WTC11 (cell line): ENCODE measurements around the gene C1orf115.

ENCODE experiments used
- CTCF ChIP-seq: fragments of 200-600 bp; IDR thresholded peaks from 2 replicates; pipeline ENCODE4 v1.8.0; 2022; ENCODE audit warnings: antibody characterized with exemption
- MAX ChIP-seq: sonication (generic); formaldehyde crosslinking; IDR thresholded peaks from 2 replicates; pipeline ENCODE4 v1.8.0; 2022; ENCODE audit warnings: mild to moderate bottlenecking, missing genetic modification reagents
- NFE2L1 ChIP-seq: sonication (generic); formaldehyde crosslinking; IDR thresholded peaks from 2 replicates; pipeline ENCODE4 v1.8.1; 2023; ENCODE audit warnings: missing genetic modification reagents
- SP1 ChIP-seq: sonication (generic); formaldehyde crosslinking; conservative IDR thresholded peaks from 2 replicates; pipeline ENCODE4 v1.8.1; 2022; ENCODE audit warnings: missing genetic modification reagents

GRCh38 chr1:220708936-220709801 is 19.0 kb downstream of the C1orf115 start:
- no peak for TF ChIP-seq SP1 (CRISPR knock-in tag)
- no peak for TF ChIP-seq MAX (CRISPR knock-in tag)
- no peak for TF ChIP-seq CTCF
- TF ChIP-seq NFE2L1 = no peak
